Fibroblast of lung (primary cell): ENCODE data around the gene PACC1.

ENCODE experiments used
- CTCF ChIP-seq, 2 donors: IDR thresholded peaks in 1 of 2; conservative IDR thresholded peaks in 1 of 2; 1 replicate in 1 of 2; 2 replicates in 1 of 2; pipeline ENCODE4 v1.5.1; 2011 to 2012; ENCODE audit warnings: low read length in 2 of 2, control low read depth in 1 of 2, inconsistent platforms in 1 of 2, low read depth in 1 of 2, mild to moderate bottlenecking in 1 of 2
- EZH2 ChIP-seq: IDR thresholded peaks from 2 replicates; pipeline ENCODE4 v1.5.1; 2012; ENCODE audit warnings: low read length, control low read depth, mild to moderate bottlenecking; ENCODE audit errors: missing control alignments

- peak; percentile 28 to 50 for TF ChIP-seq CTCF (conservative IDR thresholded peaks at IDR 0.05 in 1 of 2, IDR thresholded peaks at IDR 0.05 in 1 of 2; ENCODE audit: low read depth in 1 of 2, low read length in 2 of 2)
- no peak for TF ChIP-seq EZH2
Observed at GRCh38 chr1:212457740-212458338, 43.2 kb upstream of the PACC1 start.
